Caco-2 (cell line): ENCODE measurements around the gene BCAT1. TPM values are rescaled to one million over a fixed set of nuclear protein-coding genes. Genes with fewer than 3 reads are reported as not detected.
A peak's percentile ranks its signal among the peaks of the same experiment; 100 is the strongest.

ENCODE experiments used
- Bru-seq: library from RNA; stranded (reverse); fragments of 400-500 nt; gene quantifications from one replicate; lab custom pipeline; 2021; lab: Mats Ljungman, UMichigan
- BruChase-seq, 2 experiments: library from RNA; stranded (reverse); fragments of 400-500 nt; gene quantifications; one replicate each; lab custom pipeline; 2021; lab: Mats Ljungman, UMichigan
- BruUV-seq: library from RNA; stranded (reverse); fragments of 400-500 nt; replicated peaks from 2 replicates; lab custom pipeline; 2021; lab: Mats Ljungman, UMichigan
- CTCF ChIA-PET: fragments of 300-600 bp; sonication (Branson Sonifier 250); formaldehyde crosslinking; loops from one replicate; lab custom pipeline; 2022; ENCODE audit warnings: antibody characterized with exemption; lab: Charles Lee
- POLR2A ChIA-PET: fragments of 300-600 bp; sonication (Branson Sonifier 250); formaldehyde crosslinking; loops from one replicate; lab custom pipeline; 2022; ENCODE audit warnings: antibody characterized with exemption; lab: Charles Lee
- DNase-seq, 2 experiments: peaks; one replicate each; pipeline versions ENCODE4 v3.0.0 to v3.0.0-alpha.2; 2020 to 2022
- H3K27me3 ChIP-seq: replicated peaks from 2 replicates; pipeline ENCODE4 v1.6.0; 2011; ENCODE audit warnings: low read length; ENCODE audit not compliant: control insufficient read depth, insufficient read depth
- H3K36me3 ChIP-seq: 2 replicates; pipeline ENCODE4 v1.5.1; 2011; ENCODE audit warnings: low read length; ENCODE audit not compliant: control insufficient read depth, insufficient read depth
- H3K4me1 ChIP-seq: fragments of 250-450 bp; sonication (Bioruptor Pico); 2 replicates; pipeline ENCODE4 v1.5.1; 2020; ENCODE audit warnings: mild to moderate bottlenecking
- H3K4me3 ChIP-seq: 2 replicates; pipeline ENCODE4 v1.5.1; 2011; ENCODE audit warnings: low read depth, mild to moderate bottlenecking, control low read depth, low read length
- H3K9me3 ChIP-seq: fragments of 250-450 bp; sonication (Bioruptor Pico); 2 replicates; pipeline ENCODE4 v1.5.1; 2020; ENCODE audit warnings: mild to moderate bottlenecking, moderate library complexity
- H3K27ac Mint-ChIP-seq: one replicate; pipeline ENCODE4 v1.8.0; 2022; ENCODE audit warnings: mixed read lengths; ENCODE audit not compliant: unreplicated experiment
- H3K27me3 Mint-ChIP-seq: one replicate; pipeline ENCODE4 v1.8.0; 2022; ENCODE audit warnings: mixed read lengths; ENCODE audit not compliant: insufficient read depth, unreplicated experiment
- H3K36me3 Mint-ChIP-seq: one replicate; pipeline ENCODE4 v1.8.0; 2022; ENCODE audit warnings: mild to moderate bottlenecking, mixed read lengths; ENCODE audit not compliant: insufficient read depth, unreplicated experiment
- H3K4me1 Mint-ChIP-seq: one replicate; pipeline ENCODE4 v1.8.0; 2022; ENCODE audit warnings: low read depth, mixed read lengths; ENCODE audit not compliant: unreplicated experiment
- H3K4me3 Mint-ChIP-seq: one replicate; pipeline ENCODE4 v1.8.0; 2022; ENCODE audit warnings: mild to moderate bottlenecking, moderate library complexity, mixed read lengths; ENCODE audit not compliant: unreplicated experiment
- H3K9me3 Mint-ChIP-seq: one replicate; pipeline ENCODE4 v1.8.0; 2022; ENCODE audit warnings: mixed read lengths; ENCODE audit not compliant: unreplicated experiment
- CTCF ChIP-seq, 2 experiments: fragments of 200-600 bp in 1 of 2; IDR thresholded peaks; 1 replicate in 1 of 2; 2 replicates in 1 of 2; pipeline versions ENCODE4 v1.5.1 to v1.8.0; 2011 to 2022; ENCODE audit warnings: antibody characterized with exemption in 1 of 2, control low read depth in 1 of 2, inconsistent platforms in 1 of 2, low read depth in 1 of 2, low read length in 1 of 2, mild to moderate bottlenecking in 1 of 2, moderate library complexity in 1 of 2; ENCODE audit not compliant: insufficient read depth in 1 of 2, severe bottlenecking in 1 of 2, unreplicated experiment in 1 of 2
- intact Hi-C: fragments of 100-400 bp; cut with micrococcal nuclease; formaldehyde crosslinking; loops from one replicate; pipeline ENCODE4 v1.10.0; 2022; ENCODE audit not compliant: unreplicated experiment
- long read RNA-seq: library from polyadenylated mRNA; stranded (forward); transcript quantifications from one replicate; pipeline ENCODE4 v2.0.0, GENCODE V29; 2022
- total RNA-seq: library from RNA; stranded (reverse); gene quantifications from 2 replicates; pipeline ENCODE4 v1.2.3, GENCODE V29; 2022

Gene BCAT1
- total RNA-seq (391 and 432 TPM in 2 replicates), Bru-seq, nascent RNA (percentile 97 among the genes with signal in this experiment), BruChase-seq, experiment 1, labeled RNA remaining after a 2-hour chase (percentile 95 among the genes with signal in this experiment), BruChase-seq, experiment 2, labeled RNA remaining after a 6-hour chase (percentile 98 among the genes with signal in this experiment)
- long read RNA-seq, full-length matches to known transcripts: 109 of 199 reads
- long read RNA-seq, partial matches to known transcripts: 5 of 199 reads
- long read RNA-seq, other reads (novel, unspliced or antisense): 85 of 199 reads

GRCh38 chr12:24948757-24949722, at the start of gene BCAT1:
TSS of gene BCAT1 (minus strand) at chr12:24949101. CDS start at chr12:24948932, 169 bp downstream.
- Histone ChIP-seq H3K4me1 (peaks cover 27% of the 10 kb centered on the region), H3K4me3 (peak within 1 kb of the TSS; percentile 59), H3K36me3 (no peaks in the 10 kb centered on the region), H3K27me3 (no peaks in the 10 kb centered on the region), H3K9me3 (no peaks in the 10 kb centered on the region)
- Mint-ChIP-seq H3K27me3 (no peaks in the 10 kb centered on the region), H3K27ac (peak within 1 kb of the TSS; percentile 99), H3K36me3 (peaks cover 38% of the 10 kb centered on the region), H3K9me3 (peaks cover under 1% of the 10 kb centered on the region), H3K4me3 (peak within 1 kb of the TSS; percentile 81), H3K4me1 (peaks cover 25% of the 10 kb centered on the region)
- ChIA-PET CTCF (no interaction called here), POLR2A (interaction anchor here (0.6 kb wide), 1 partner anchor 60 kb away, joined by 3 read pairs; no protein-coding TSS in a partner anchor)
- TF ChIP-seq CTCF (IDR thresholded peaks at IDR 0.05; ENCODE audit: insufficient read depth in 1 of 2, low read depth in 1 of 2, low read length in 1 of 2, severe bottlenecking in 1 of 2, unreplicated experiment in 1 of 2): peak in 1 of 2 experiments; percentile 37
- peak; percentile 89 to 91 for DNase-seq
- intact Hi-C loops: no loop called here
- TSS peak; percentile 43 for BruUV-seq

GRCh38 chr12:24997970-24998582, 49.2 kb upstream of the BCAT1 start:
- no peak for TF ChIP-seq CTCF (IDR thresholded peaks at IDR 0.05; ENCODE audit: insufficient read depth in 1 of 2, low read depth in 1 of 2, low read length in 1 of 2, severe bottlenecking in 1 of 2, unreplicated experiment in 1 of 2)
- Mint-ChIP-seq H3K9me3 (no peaks in the 10 kb centered on the region), H3K4me1 (no peaks in the 10 kb centered on the region), H3K4me3 (no peak overlapping the region), H3K27ac (no peak overlapping the region), H3K27me3 (no peaks in the 10 kb centered on the region), H3K36me3 (no peaks in the 10 kb centered on the region)
- Histone ChIP-seq H3K27me3 (no peaks in the 10 kb centered on the region), H3K36me3 (no peaks in the 10 kb centered on the region), H3K4me1 (peaks cover 5% of the 10 kb centered on the region; the same call in 1 of the 2 replicates), H3K9me3 (no peaks in the 10 kb centered on the region), H3K4me3 (no peak overlapping the region)
- POLR2A ChIA-PET: no interaction called here
- intact Hi-C loops: no loop called here
- BruUV-seq: no TSS peak
- DNase-seq: no peak
- CTCF ChIA-PET: no interaction called here

GRCh38 chr12:24997496-24997895, 48.6 kb upstream of the BCAT1 start:
- TF ChIP-seq CTCF (IDR thresholded peaks at IDR 0.05; ENCODE audit: insufficient read depth in 1 of 2, low read depth in 1 of 2, low read length in 1 of 2, severe bottlenecking in 1 of 2, unreplicated experiment in 1 of 2): no peak
- H3K4me3 Mint-ChIP-seq: no peak overlapping the region
- Histone ChIP-seq H3K4me3 (no peak overlapping the region), H3K27me3 (no peaks in the 10 kb centered on the region), H3K36me3 (no peaks in the 10 kb centered on the region), H3K4me1 (peaks cover 5% of the 10 kb centered on the region; the same call in 1 of the 2 replicates), H3K9me3 (no peaks in the 10 kb centered on the region)
- no TSS peak for BruUV-seq
- H3K9me3 Mint-ChIP-seq: no peaks in the 10 kb centered on the region
- intact Hi-C loops: no loop called here
- no peaks in the 10 kb centered on the region for H3K4me1 Mint-ChIP-seq
- no peak overlapping the region for H3K27ac Mint-ChIP-seq
- DNase-seq: no peak
- ChIA-PET CTCF (no interaction called here), POLR2A (no interaction called here)
- H3K36me3 Mint-ChIP-seq: no peaks in the 10 kb centered on the region
- H3K27me3 Mint-ChIP-seq: no peaks in the 10 kb centered on the region
